NT2/D1 (cell line): ENCODE data around the gene PPFIBP1.

Source experiments
- SUZ12 ChIP-seq: IDR thresholded peaks from 2 replicates; pipeline ENCODE4 v1.6.1; 2011; ENCODE audit not compliant: insufficient read length, insufficient read depth; ENCODE audit errors: extremely low read depth
- YY1 ChIP-seq: IDR thresholded peaks from 2 replicates; pipeline ENCODE4 v1.6.1; 2011; ENCODE audit not compliant: insufficient read length, insufficient read depth

DNA sequence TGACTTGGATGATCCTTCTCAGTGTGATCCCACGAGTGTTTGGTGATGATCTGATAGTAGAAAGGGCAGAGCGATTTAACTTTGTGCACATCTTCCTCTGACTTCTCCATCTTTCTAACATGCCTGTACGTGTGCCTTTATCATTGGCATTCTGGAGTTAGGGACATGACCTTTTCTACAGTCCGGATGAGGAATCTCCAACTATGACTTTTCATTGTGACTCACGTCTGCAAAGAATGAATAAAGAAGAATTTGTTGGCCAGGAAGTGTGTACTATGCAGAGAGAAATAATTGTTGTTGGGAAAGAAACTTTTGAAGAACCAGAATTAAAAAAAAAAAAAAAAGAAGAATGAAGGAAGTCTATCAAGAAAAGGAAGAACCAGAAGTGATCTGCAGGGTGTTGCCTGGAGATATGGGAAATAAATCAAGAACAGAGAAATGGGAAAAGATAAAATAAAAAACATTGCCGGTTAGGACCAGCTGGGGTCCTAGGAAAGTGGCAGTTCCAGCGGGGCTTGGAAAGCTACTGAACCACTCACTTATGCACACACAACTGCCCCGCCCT is 25.3 kb downstream of the PPFIBP1 start:
- TF ChIP-seq YY1 (no peak), SUZ12 (no peak)
